Retinal pigment epithelial cell (primary cell): Measurements from ENCODE around the gene EHD1.

ENCODE experiments used
- DNase-seq: peaks from one replicate; pipeline ENCODE4 v3.0.0-alpha.2; 2010; ENCODE audit warnings: low read depth
- H3K4me3 ChIP-seq: 2 replicates; pipeline ENCODE4 v1.5.1; 2011; ENCODE audit warnings: mild to moderate bottlenecking, low read length, control low read depth, moderate library complexity
- TF ChIP-seq, protein P1 (sequence below): conservative IDR thresholded peaks from 2 replicates; pipeline ENCODE4 v1.5.1; 2011; ENCODE audit warnings: low read depth, low read length, control low read depth, inconsistent platforms

The EHD1 gene

DNA sequence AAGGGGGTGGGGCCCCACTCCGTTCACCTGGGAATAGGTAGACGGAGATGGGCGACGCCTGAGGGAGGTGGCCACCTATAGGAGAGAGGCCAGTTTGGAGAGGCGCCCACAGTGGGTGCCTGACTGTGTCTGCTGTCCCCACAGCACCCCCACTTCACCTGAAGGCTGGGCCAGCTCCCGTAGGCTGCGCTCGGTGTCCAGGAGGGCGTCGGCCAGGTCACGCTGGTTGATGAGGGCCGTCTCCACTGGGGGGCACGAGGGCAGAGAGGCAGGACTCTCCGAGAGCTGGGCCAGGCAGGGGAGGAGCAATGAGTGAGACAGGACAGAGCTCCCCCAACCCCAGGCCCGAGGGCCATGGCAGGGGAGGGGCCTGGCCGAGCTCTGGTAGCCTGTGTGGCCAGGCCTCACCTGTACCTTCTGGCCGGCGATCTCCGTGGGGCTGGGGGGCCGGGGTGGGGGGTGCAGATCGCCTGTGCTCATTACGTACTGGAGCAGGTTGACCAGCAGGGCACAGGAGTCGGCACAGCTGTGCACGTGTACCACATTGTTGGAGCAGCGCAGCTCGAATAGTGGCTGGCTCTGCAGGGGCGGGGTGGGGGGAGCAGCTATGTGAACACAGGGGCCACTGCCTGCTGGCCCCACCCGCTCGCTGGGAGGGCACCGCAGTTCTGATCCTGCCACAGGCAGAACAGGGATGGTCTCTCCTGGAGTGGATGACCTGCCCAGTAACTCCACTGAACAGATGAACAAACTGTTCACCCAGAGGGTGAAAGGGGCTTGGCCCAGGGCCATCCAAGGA is 23.9 kb upstream of the EHD1 start:
- no peak for DNase-seq
- TF ChIP-seq, protein P1, sequence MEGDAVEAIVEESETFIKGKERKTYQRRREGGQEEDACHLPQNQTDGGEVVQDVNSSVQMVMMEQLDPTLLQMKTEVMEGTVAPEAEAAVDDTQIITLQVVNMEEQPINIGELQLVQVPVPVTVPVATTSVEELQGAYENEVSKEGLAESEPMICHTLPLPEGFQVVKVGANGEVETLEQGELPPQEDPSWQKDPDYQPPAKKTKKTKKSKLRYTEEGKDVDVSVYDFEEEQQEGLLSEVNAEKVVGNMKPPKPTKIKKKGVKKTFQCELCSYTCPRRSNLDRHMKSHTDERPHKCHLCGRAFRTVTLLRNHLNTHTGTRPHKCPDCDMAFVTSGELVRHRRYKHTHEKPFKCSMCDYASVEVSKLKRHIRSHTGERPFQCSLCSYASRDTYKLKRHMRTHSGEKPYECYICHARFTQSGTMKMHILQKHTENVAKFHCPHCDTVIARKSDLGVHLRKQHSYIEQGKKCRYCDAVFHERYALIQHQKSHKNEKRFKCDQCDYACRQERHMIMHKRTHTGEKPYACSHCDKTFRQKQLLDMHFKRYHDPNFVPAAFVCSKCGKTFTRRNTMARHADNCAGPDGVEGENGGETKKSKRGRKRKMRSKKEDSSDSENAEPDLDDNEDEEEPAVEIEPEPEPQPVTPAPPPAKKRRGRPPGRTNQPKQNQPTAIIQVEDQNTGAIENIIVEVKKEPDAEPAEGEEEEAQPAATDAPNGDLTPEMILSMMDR, result no peak
- H3K4me3 ChIP-seq, result no peak overlapping the region

DNA sequence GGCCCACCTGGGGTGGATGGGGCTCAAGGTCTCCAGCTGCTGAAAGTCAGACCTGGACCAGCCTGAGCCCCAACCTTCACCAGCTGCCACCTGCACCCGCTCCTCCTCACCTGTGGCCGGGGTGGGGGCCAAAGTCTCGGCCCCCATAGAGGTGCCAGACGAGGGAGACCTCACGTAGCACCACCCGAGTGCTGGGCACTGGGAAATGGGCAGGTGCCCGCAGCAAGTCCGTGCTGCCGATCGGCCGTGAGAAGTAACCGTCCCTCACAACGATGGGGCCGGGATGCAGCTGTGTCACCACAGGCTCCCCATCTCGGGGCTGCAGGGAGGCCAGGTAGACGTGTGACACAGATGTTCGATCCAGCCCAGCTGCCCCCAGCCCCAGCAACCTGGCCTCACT is 22.4 kb upstream of the EHD1 start:
- DNase-seq, result no peak
- TF ChIP-seq, protein P1, result no peak
- H3K4me3 ChIP-seq, result no peak overlapping the region

DNA sequence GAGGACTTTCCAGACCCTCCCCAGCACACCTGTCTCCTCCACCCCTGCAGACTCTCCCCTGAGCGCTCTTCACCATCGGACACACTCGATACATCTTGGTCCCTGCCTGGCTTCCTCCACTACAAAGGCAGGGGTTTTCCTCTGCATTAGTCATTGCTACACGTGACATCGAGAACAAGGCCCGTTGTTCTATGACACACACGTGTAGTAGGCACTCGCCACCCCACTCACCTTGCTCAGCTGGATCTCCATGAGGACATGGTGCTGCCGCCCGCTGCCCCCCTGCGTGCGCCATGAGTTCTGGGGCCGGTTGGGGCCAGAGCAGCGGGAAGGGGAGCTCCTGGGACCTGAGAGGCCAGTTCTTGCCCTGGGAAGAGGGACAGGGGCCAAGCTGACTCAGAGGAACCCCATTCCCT is 21.9 kb upstream of the EHD1 start:
- no peak overlapping the region for H3K4me3 ChIP-seq
- no peak for DNase-seq
- TF ChIP-seq, protein P1, result no peak

DNA sequence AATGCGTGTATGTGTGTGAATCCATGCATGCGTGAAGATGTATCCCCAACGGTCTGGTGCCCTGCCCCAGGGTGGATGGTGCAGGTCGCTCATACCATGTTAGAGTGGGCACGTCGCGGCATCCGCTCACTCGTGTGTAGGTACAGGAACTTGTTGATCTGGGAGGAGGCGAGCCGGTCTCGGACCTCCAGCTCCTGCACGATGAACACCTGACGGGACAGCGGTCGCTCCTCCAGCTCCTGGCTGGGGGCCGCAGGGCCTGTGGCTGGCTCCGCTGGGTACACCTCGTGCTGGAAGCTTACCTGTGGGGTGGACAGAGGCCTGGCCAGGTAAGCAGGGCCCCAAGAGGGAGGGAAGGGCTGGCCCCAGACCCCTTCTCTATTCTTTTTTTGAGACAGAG is 20.1 kb upstream of the EHD1 start:
- DNase-seq, result no peak
- TF ChIP-seq, protein P1, result no peak
- no peak overlapping the region for H3K4me3 ChIP-seq

DNA sequence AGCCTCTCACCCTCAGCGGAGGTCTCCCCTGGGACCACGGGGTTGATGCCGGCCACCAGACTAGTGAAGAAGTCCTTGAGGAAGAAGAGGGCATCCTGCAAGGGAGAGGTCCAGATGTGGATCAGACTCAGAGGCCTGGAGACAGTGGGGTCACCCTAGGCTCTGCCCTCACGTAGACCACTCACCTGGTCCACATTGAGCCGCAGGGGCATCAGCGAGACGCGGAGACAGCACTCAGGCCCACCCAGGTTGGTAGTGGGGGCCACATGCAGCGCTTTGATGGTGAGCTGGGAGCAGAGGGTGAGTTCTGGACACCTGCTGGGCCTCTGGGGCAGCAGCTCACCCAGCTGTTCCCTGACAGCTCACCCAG is 19.6 kb upstream of the EHD1 start:
- no peak for DNase-seq
- H3K4me3 ChIP-seq, result no peak overlapping the region
- TF ChIP-seq, protein P1, result no peak

DNA sequence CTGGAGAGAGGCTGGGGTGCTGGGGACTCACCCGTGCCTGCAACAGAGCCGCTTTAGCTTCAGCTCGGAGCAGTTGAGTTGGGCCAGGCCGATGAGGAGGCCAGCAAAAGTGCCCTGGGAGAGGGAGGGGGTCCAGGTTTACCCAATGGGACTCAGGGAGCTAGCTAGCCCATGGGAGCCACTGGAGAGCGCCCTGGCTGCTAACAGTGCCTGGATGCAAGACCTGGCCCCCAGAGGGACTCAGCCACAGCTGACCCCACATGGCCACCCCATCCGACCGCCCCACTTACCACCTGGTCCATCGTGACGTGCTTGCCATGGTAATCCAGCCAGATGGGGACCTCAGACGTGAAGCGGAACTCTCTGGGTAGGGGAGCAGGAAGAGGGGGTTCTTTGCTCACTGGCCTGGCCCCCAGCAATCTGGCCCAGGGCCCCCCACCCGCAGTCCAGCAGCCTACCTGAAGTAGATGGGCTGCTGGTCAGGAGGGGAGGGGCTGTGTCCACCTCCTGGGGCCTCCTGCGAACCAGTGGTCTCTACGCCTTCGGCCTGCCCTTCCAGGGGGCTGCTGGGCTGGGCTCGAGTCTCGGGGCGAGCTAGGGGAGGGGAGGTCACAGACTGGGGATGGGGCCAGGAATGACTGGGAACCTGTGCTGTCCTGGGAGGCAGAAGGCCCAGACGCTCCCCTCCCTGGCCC is 19.1 kb upstream of the EHD1 start:
- no peak for DNase-seq
- TF ChIP-seq, protein P1, result no peak
- H3K4me3 ChIP-seq, result no peak overlapping the region
